Endothelial cell of umbilical vein (primary cell): ENCODE measurements around the gene ADM5. TPM values are rescaled to one million over a fixed set of nuclear protein-coding genes. Genes with fewer than 3 reads are reported as not detected.

Experiments
- BruUV-seq: library from RNA; stranded (reverse); fragments of 400-500 nt; replicated peaks from 2 replicates; lab custom pipeline; 2021; lab: Mats Ljungman, UMichigan
- CTCF ChIA-PET: fragments of 300-600, 350-600 bp; sonication (Branson Sonifier 250); formaldehyde crosslinking; loops from one replicate; lab custom pipeline; 2021; ENCODE audit warnings: antibody characterized with exemption, inconsistent platforms; lab: Charles Lee
- POLR2A ChIA-PET: fragments of 300-600, 350-600 bp; sonication (Branson Sonifier 250); formaldehyde crosslinking; loops from one replicate; lab custom pipeline; 2021; ENCODE audit warnings: antibody characterized with exemption, inconsistent platforms; lab: Charles Lee
- DNase-seq: peaks from one replicate; pipeline ENCODE4 v3.0.0-alpha.2; 2011; ENCODE audit warnings: low read depth, low spot score
- FAIRE-seq: peaks from 2 replicates; lab custom pipeline; 2011; peaks lifted over from hg19 to GRCh38; lab: Jason Lieb, UNC
- H2AFZ ChIP-seq: 2 replicates; pipeline ENCODE4 v1.6.0; 2012; ENCODE audit warnings: low read depth, low read length, control low read depth, inconsistent platforms
- H3K27ac ChIP-seq: 2 replicates; pipeline ENCODE4 v1.5.1; 2011; ENCODE audit warnings: low read depth, mild to moderate bottlenecking, control low read depth, low read length, moderate library complexity; ENCODE audit not compliant: insufficient read depth
- H3K27me3 ChIP-seq, 2 experiments: 2 replicates each; pipeline versions ENCODE4 v1.6.0 to v1.6.1; 2011; ENCODE audit warnings: low read length in 2 of 2, mixed read lengths in 1 of 2; ENCODE audit not compliant: control insufficient read depth in 2 of 2, insufficient read depth in 2 of 2
- H3K36me3 ChIP-seq, 2 experiments: 2 replicates in 1 of 2; 3 replicates in 1 of 2; pipeline ENCODE4 v1.5.1; 2011; ENCODE audit warnings: low read length in 2 of 2, mild to moderate bottlenecking in 1 of 2, moderate library complexity in 1 of 2; ENCODE audit not compliant: control insufficient read depth in 2 of 2, insufficient read depth in 2 of 2; ENCODE audit errors: extremely low read depth in 1 of 2
- H3K4me1 ChIP-seq: 3 replicates; pipeline ENCODE4 v1.5.1; 2011; ENCODE audit warnings: mild to moderate bottlenecking, low read length; ENCODE audit not compliant: control insufficient read depth, insufficient read depth; ENCODE audit errors: extremely low read depth
- H3K4me2 ChIP-seq: 2 replicates; pipeline ENCODE4 v1.6.1; 2011; ENCODE audit warnings: low read length, control low read depth, mixed read lengths; ENCODE audit not compliant: insufficient read depth
- H3K4me3 ChIP-seq, 3 experiments: fragments of 200-600 bp in 1 of 3; sonication (generic), shearing (Covaris generic) in 1 of 3; replicated peaks in 1 of 3; 2 replicates each; pipeline ENCODE4 v1.5.1; 2011 to 2016; ENCODE audit warnings: control low read depth in 3 of 3, low read length in 3 of 3, mild to moderate bottlenecking in 2 of 3, inconsistent platforms in 1 of 3, low read depth in 1 of 3, moderate library complexity in 1 of 3; ENCODE audit not compliant: insufficient read depth in 1 of 3
- H3K79me2 ChIP-seq: 2 replicates; pipeline ENCODE4 v1.6.0; 2012; ENCODE audit warnings: low read length, inconsistent platforms; ENCODE audit not compliant: control insufficient read depth, insufficient read depth
- H3K9ac ChIP-seq: replicated peaks from 2 replicates; pipeline ENCODE3; 2011; ENCODE audit warnings: low read length, control low read depth; ENCODE audit not compliant: insufficient read depth; ENCODE audit errors: extremely low read depth
- H3K9me1 ChIP-seq: replicated peaks from 3 replicates; pipeline ENCODE4 v1.6.0; 2011; ENCODE audit warnings: mild to moderate bottlenecking, low read length; ENCODE audit not compliant: control insufficient read depth, insufficient read depth; ENCODE audit errors: extremely low read depth
- H3K9me3 ChIP-seq: replicated peaks from 2 replicates; pipeline ENCODE4 v1.5.1; 2012; ENCODE audit warnings: low read length, inconsistent platforms; ENCODE audit not compliant: control insufficient read depth, insufficient read depth
- H4K20me1 ChIP-seq: replicated peaks from 2 replicates; pipeline ENCODE3; 2011; ENCODE audit warnings: mild to moderate bottlenecking, low read length; ENCODE audit not compliant: control insufficient read depth, insufficient read depth; ENCODE audit errors: extremely low read depth
- CTCF ChIP-seq, 2 donors: IDR thresholded peaks; 1 replicate in 1 of 2; 2 replicates in 1 of 2; pipeline ENCODE4 v1.5.1; 2011; ENCODE audit warnings: low read length in 2 of 2, mild to moderate bottlenecking in 2 of 2, moderate library complexity in 2 of 2, control low read depth in 1 of 2, inconsistent platforms in 1 of 2, low read depth in 1 of 2; ENCODE audit not compliant: insufficient read depth in 1 of 2; ENCODE audit errors: extremely low read depth in 1 of 2
- EZH2 ChIP-seq: IDR thresholded peaks from 2 replicates; pipeline ENCODE4 v1.6.1; 2012; ENCODE audit warnings: borderline replicate concordance, low read depth, mild to moderate bottlenecking, moderate library complexity, low read length, inconsistent platforms; ENCODE audit not compliant: severe bottlenecking
- FOS ChIP-seq: IDR thresholded peaks from 2 replicates; pipeline ENCODE4 v1.6.1; 2011; ENCODE audit warnings: mild to moderate bottlenecking, low read length, moderate library complexity, borderline replicate concordance; ENCODE audit not compliant: insufficient read depth
- GATA2 ChIP-seq: IDR thresholded peaks from 2 replicates; pipeline ENCODE4 v1.7.0; 2011; ENCODE audit warnings: low read depth, mild to moderate bottlenecking, moderate library complexity, mixed read lengths, low read length; ENCODE audit not compliant: insufficient read length, insufficient read depth
- JUN ChIP-seq: IDR thresholded peaks from 2 replicates; pipeline ENCODE4 v1.6.1; 2011; ENCODE audit warnings: borderline replicate concordance, low read depth; ENCODE audit not compliant: insufficient read length, insufficient read depth
- MYC ChIP-seq: IDR thresholded peaks from one replicate; pipeline ENCODE4 v1.6.1; 2011; ENCODE audit warnings: mild to moderate bottlenecking, low read depth, low read length
- POLR2A ChIP-seq: IDR thresholded peaks from 2 replicates; pipeline ENCODE4 v1.6.1; 2012; ENCODE audit warnings: low read depth, mild to moderate bottlenecking, control low read depth, low read length
- POLR2AphosphoS5 ChIP-seq: IDR thresholded peaks from 2 replicates; pipeline ENCODE4 v1.6.1; 2012; ENCODE audit warnings: low read depth, mild to moderate bottlenecking, control low read depth, low read length, moderate library complexity; ENCODE audit not compliant: insufficient read depth
- dilution Hi-C: fragments of 300-500 bp; cut with MboI; formaldehyde crosslinking; loops from one replicate; pipeline ENCODE4 v1.15.0; 2019; ENCODE audit warnings: low sequenced_read_pairs; ENCODE audit not compliant: extremely low pct_ligation_motif_present
- intact Hi-C: fragments of 100-400 bp; cut with micrococcal nuclease; formaldehyde crosslinking; loops from one replicate; pipeline ENCODE4 v1.10.0; 2022
- polyA plus RNA-seq, 4 experiments: library from polyadenylated mRNA; depleted of rRNA in 3 of 4; stranded (reverse) in 3 of 4; unstranded in 1 of 4; fragments of >200 nt; gene quantifications; 2 replicates each; pipeline versions ENCODE4 v1.2.1 to v1.2.3, GENCODE V29; 2011 to 2012; ENCODE audit warnings: missing spikeins in 1 of 4
- total RNA-seq: library from RNA; stranded (reverse); gene quantifications from 2 replicates; pipeline ENCODE4 v1.2.3, GENCODE V29; 2021

The ADM5 gene
- total and polyA plus RNA-seq, 2 donors (not counting 3 experiments of a cell fraction or from before 2014, with no cell fraction given): 3.3 to 4.4 TPM

- dilution Hi-C loops (no loop called here), intact Hi-C loops (no loop called here)
- H3K4me3 ChIP-seq: no peak overlapping the region
- FAIRE-seq: no peak
- no peak overlapping the region for H2AFZ ChIP-seq
- peaks cover 17 to 73% of the 10 kb centered on the region in 2 experiments for H3K36me3 ChIP-seq
- no peak for DNase-seq
- H3K4me1 ChIP-seq: no peaks in the 10 kb centered on the region
- H4K20me1 ChIP-seq: no peaks in the 10 kb centered on the region
- TF ChIP-seq CTCF (IDR thresholded peaks at IDR 0.05; ENCODE audit: extremely low read depth in 1 of 2, insufficient read depth in 1 of 2, low read depth in 1 of 2, low read length in 2 of 2) (no peak), JUN (no peak), MYC (no peak), EZH2 (no peak), FOS (no peak), GATA2 (no peak), POLR2A (no peak), POLR2AphosphoS5 (no peak)
- ChIA-PET CTCF (interaction anchor here (0.6 to 1.5 kb wide), 3 partner anchors 11 to 24 kb away, joined by 3 to 6 read pairs (median 4); no protein-coding TSS in a partner anchor), POLR2A (no interaction called here)
- no peaks in the 10 kb centered on the region for H3K9me3 ChIP-seq
- H3K9me1 ChIP-seq: no peaks in the 10 kb centered on the region
- BruUV-seq: TSS peak; percentile 93
- no peaks in the 10 kb centered on the region for H3K27me3 ChIP-seq
- no peak overlapping the region for H3K9ac ChIP-seq
- no peaks in the 10 kb centered on the region for H3K79me2 ChIP-seq
- H3K4me2 ChIP-seq: no peak overlapping the region
- no peak overlapping the region for H3K27ac ChIP-seq
Observed at GRCh38 chr19:49658139-49658517, 31.3 kb upstream of the ADM5 start.
